K562 (cell line): ENCODE results near the gene XKR7. TPM values are rescaled to one million over a fixed set of nuclear protein-coding genes. Genes with fewer than 3 reads are reported as not detected.

ENCODE experiments used
- ATAC-seq: fragments of 200-7000 bp; cut with Tn5 transposase; 3 replicates; pipeline ENCODE4 v1.9.1; 2020; ENCODE audit warnings: moderate library complexity
- BruUV-seq: library from RNA; stranded (reverse); fragments of 400-500 nt; replicated peaks from 2 replicates; lab custom pipeline; 2021; lab: Mats Ljungman, UMichigan
- CTCF ChIA-PET: fragments of 300-600 bp; formaldehyde crosslinking; extraction: SDS; loops from one replicate; lab custom pipeline; 2021; ENCODE audit warnings: low intra/inter-chr PET ratio; lab: Yijun Ruan, JAX
- POLR2A ChIA-PET: fragments of 300-600, 350-650 bp; sonication (Branson Sonifier 250); formaldehyde crosslinking; extraction: SDS; loops from one replicate; lab custom pipeline; 2021; ENCODE audit warnings: antibody characterized with exemption, inconsistent platforms; lab: Yijun Ruan, JAX
- DNase-seq, 4 experiments: peaks; one replicate each; pipeline versions ENCODE4 v3.0.0 to v3.0.0-alpha.2; 2011 to 2018; ENCODE audit warnings: low spot score in 3 of 4, mixed read lengths in 3 of 4; ENCODE audit errors: extremely low read depth in 1 of 4
- FAIRE-seq: peaks from 2 replicates; lab custom pipeline; 2011; peaks lifted over from hg19 to GRCh38; lab: Jason Lieb, UNC
- H2AFZ ChIP-seq: 2 replicates; pipeline ENCODE4 v1.6.0; 2011; ENCODE audit warnings: low read depth, low read length, control low read depth, inconsistent platforms
- H3K27ac ChIP-seq: fragments of 200-600 bp; 3 replicates; pipeline ENCODE4 v1.8.0; 2011; ENCODE audit warnings: low read depth, mild to moderate bottlenecking, control low read depth, inconsistent platforms, low read length, moderate library complexity, mixed read lengths; ENCODE audit errors: extremely low read depth
- H3K27me3 ChIP-seq, 2 experiments: fragments of 300-600 bp in 1 of 2; 2 replicates in 1 of 2; 3 replicates in 1 of 2; pipeline versions ENCODE4 v1.6.0 to v1.8.0; 2011; ENCODE audit warnings: inconsistent platforms in 2 of 2, low read length in 2 of 2, mild to moderate bottlenecking in 1 of 2, mixed read lengths in 1 of 2, moderate library complexity in 1 of 2; ENCODE audit not compliant: control insufficient read depth in 2 of 2, insufficient read depth in 2 of 2
- H3K36me3 ChIP-seq: fragments of 300-600 bp; 3 replicates; pipeline ENCODE4 v1.8.0; 2011; ENCODE audit warnings: mild to moderate bottlenecking, low read length, inconsistent platforms; ENCODE audit not compliant: control insufficient read depth, insufficient read depth
- H3K4me1 ChIP-seq, 2 experiments: fragments of 200-600 bp in 1 of 2; replicated peaks in 1 of 2; 2 replicates in 1 of 2; 3 replicates in 1 of 2; pipeline versions ENCODE4 v1.5.1 to v1.8.0; 2011; ENCODE audit warnings: inconsistent platforms in 2 of 2, low read length in 2 of 2, mild to moderate bottlenecking in 1 of 2, mixed read lengths in 1 of 2, moderate library complexity in 1 of 2; ENCODE audit not compliant: control insufficient read depth in 2 of 2, insufficient read depth in 2 of 2
- H3K4me2 ChIP-seq: 2 replicates; pipeline ENCODE4 v1.6.1; 2011; ENCODE audit warnings: low read length, control low read depth, inconsistent platforms, mixed read lengths; ENCODE audit not compliant: insufficient read depth
- H3K4me3 ChIP-seq: fragments of 200-600 bp; sonication (generic), shearing (Covaris generic); 2 replicates; pipeline ENCODE4 v1.5.1; 2016; ENCODE audit warnings: control low read depth, inconsistent platforms
- H3K79me2 ChIP-seq: fragments of 200-600 bp; 3 replicates; pipeline ENCODE4 v1.8.0; 2011; ENCODE audit warnings: low read length, inconsistent platforms; ENCODE audit not compliant: control insufficient read depth, insufficient read depth
- H3K9ac ChIP-seq, 2 experiments: 2 replicates each; pipeline versions ENCODE4 v1.6.0 to v1.6.1; 2011; ENCODE audit warnings: low read depth in 2 of 2, low read length in 2 of 2, control low read depth in 1 of 2, inconsistent platforms in 1 of 2, mild to moderate bottlenecking in 1 of 2, mixed read lengths in 1 of 2; ENCODE audit not compliant: insufficient read depth in 1 of 2
- H3K9me1 ChIP-seq: one replicate; pipeline ENCODE4 v1.6.0; 2011; ENCODE audit warnings: inconsistent platforms, mild to moderate bottlenecking, low read length, moderate library complexity; ENCODE audit not compliant: control insufficient read depth, insufficient read depth
- H3K9me3 ChIP-seq: replicated peaks from 2 replicates; pipeline ENCODE4 v1.5.1; 2011; ENCODE audit warnings: low read depth, low read length, inconsistent platforms; ENCODE audit not compliant: control insufficient read depth, insufficient read depth
- H4K20me1 ChIP-seq: replicated peaks from 2 replicates; pipeline ENCODE4 v1.6.1; 2011; ENCODE audit warnings: low read length, inconsistent platforms, mixed read lengths; ENCODE audit not compliant: control insufficient read depth, insufficient read depth
- ATF7 ChIP-seq: fragments of 450-650 bp; IDR thresholded peaks from 2 replicates; pipeline ENCODE4 v1.7.1; 2014; ENCODE audit warnings: mild to moderate bottlenecking, moderate library complexity
- CREB3 ChIP-seq: fragments of 450-650 bp; conservative IDR thresholded peaks from 2 replicates; pipeline ENCODE4 v1.6.1; 2016; ENCODE audit warnings: missing genetic modification characterization, low read depth, mild to moderate bottlenecking, missing compliant biosample characterization, moderate library complexity
- HIVEP1 ChIP-seq: fragments of 250-450 bp; sonication (Bioruptor Pico); IDR thresholded peaks from 2 replicates; pipeline ENCODE4 v1.4.0; 2020; ENCODE audit warnings: mild to moderate bottlenecking
- HMGN3 ChIP-seq: IDR thresholded peaks from 2 replicates; pipeline ENCODE4 v1.6.1; 2011; ENCODE audit warnings: borderline replicate concordance, low read depth, mild to moderate bottlenecking, mixed read lengths, low read length; ENCODE audit not compliant: insufficient read length; ENCODE audit errors: extremely low read depth
- MAFK ChIP-seq: IDR thresholded peaks from 2 replicates; pipeline ENCODE4 v1.6.1; 2011; ENCODE audit warnings: low read length, improper control_type of control experiment
- MED1 ChIP-seq: sonication (generic); formaldehyde crosslinking; IDR thresholded peaks from 2 replicates; pipeline ENCODE4 v1.8.1; 2023; ENCODE audit warnings: missing genetic modification reagents, borderline replicate concordance
- MYC ChIP-seq, 2 experiments: fragments of 250-450 bp in 1 of 2; sonication (Bioruptor Pico) in 1 of 2; IDR thresholded peaks; 2 replicates each; pipeline versions ENCODE4 v1.5.1 to v1.6.1; 2012 to 2021; ENCODE audit warnings: low read depth in 2 of 2, borderline replicate concordance in 1 of 2, improper control_type of control experiment in 1 of 2, low read length in 1 of 2, mild to moderate bottlenecking in 1 of 2, moderate library complexity in 1 of 2
- RBM15 ChIP-seq: fragments of 200-400 bp; formaldehyde crosslinking; IDR thresholded peaks from 2 replicates; pipeline ENCODE4 v1.6.1; 2018; ENCODE audit warnings: mild to moderate bottlenecking, low read length, moderate library complexity; ENCODE audit not compliant: insufficient read depth
- RBM22 ChIP-seq: fragments of 200-400 bp; formaldehyde crosslinking; IDR thresholded peaks from 2 replicates; pipeline ENCODE4 v1.6.1; 2018; ENCODE audit warnings: low read length, low read depth; ENCODE audit not compliant: poor library complexity, severe bottlenecking
- SP1 ChIP-seq: sonication (generic); formaldehyde crosslinking; IDR thresholded peaks from 2 replicates; pipeline ENCODE4 v1.8.1; 2022; ENCODE audit warnings: mild to moderate bottlenecking, missing genetic modification reagents
- SRSF3 ChIP-seq: fragments of 200-400 bp; formaldehyde crosslinking; IDR thresholded peaks from 2 replicates; pipeline ENCODE4 v1.6.1; 2016; ENCODE audit warnings: mild to moderate bottlenecking, low read length, moderate library complexity; ENCODE audit not compliant: insufficient read depth
- TCFL5 ChIP-seq: fragments of 250-450 bp; sonication (Bioruptor Pico); conservative IDR thresholded peaks from 2 replicates; pipeline ENCODE4 v1.6.1; 2021; ENCODE audit warnings: mild to moderate bottlenecking, moderate library complexity, matching md5 sums
- U2AF1 ChIP-seq: fragments of 200-400 bp; formaldehyde crosslinking; optimal IDR thresholded peaks from 2 replicates; pipeline ENCODE3; 2017; ENCODE audit warnings: mild to moderate bottlenecking, low read depth, low read length, moderate library complexity
- ZBED1 ChIP-seq: IDR thresholded peaks from 2 replicates; pipeline ENCODE4 v1.6.1; 2014
- ZC3H11A ChIP-seq: IDR thresholded peaks from 2 replicates; pipeline ENCODE4 v1.6.1; 2012; ENCODE audit warnings: low read depth, low read length, improper control_type of control experiment
- ZNF395 ChIP-seq: fragments of 200-800 bp; sonication (Bioruptor generic); IDR thresholded peaks from 2 replicates; pipeline ENCODE4 v1.6.1; 2017; ENCODE audit warnings: missing genetic modification characterization, missing compliant biosample characterization
- WGBS: fragments of 100-300 bp; shearing (Covaris generic); methylation state at CpG from one replicate; pipeline ENCODE4 v1.1.6; 2016; ENCODE audit warnings: low coverage, mixed read lengths; ENCODE audit not compliant: insufficient coverage; ENCODE audit errors: missing lambda C conversion rate; 5-methylcytosine and 5-hydroxymethylcytosine counted together
- in situ Hi-C: fragments of 300-500 bp; cut with MboI; formaldehyde crosslinking; loops from 4 replicates; pipeline ENCODE4 v1.15.0; 2018; ENCODE audit warnings: inconsistent platforms, mixed read lengths
- intact Hi-C: fragments of 100-400 bp; cut with micrococcal nuclease; formaldehyde crosslinking; loops from 2 replicates; pipeline ENCODE4 v1.14.2; 2022
- polyA plus RNA-seq, 8 experiments: library from polyadenylated mRNA; depleted of rRNA in 4 of 8; stranded (reverse) in 5 of 8; unstranded in 3 of 8; fragments of >200 nt; fragmentation: Nextera tagmentation in 2 of 8; fragmentation: Illumina TruSeq in 1 of 8; extraction: Ambion mirVana in 2 of 8; extraction: Trizol in 1 of 8; gene quantifications; 2 replicates each; pipeline versions ENCODE4 v1.2.1 to v1.2.3, GENCODE V29; 2011 to 2014; ENCODE audit warnings: inconsistent platforms in 1 of 8, missing spikeins in 1 of 8
- total RNA-seq, 7 experiments: library from RNA; depleted of rRNA in 6 of 7; stranded (reverse); fragments of >200 nt in 6 of 7; fragmentation: Illumina TruSeq in 2 of 7; extraction: Trizol in 2 of 7; gene quantifications; 2 replicates each; pipeline versions ENCODE4 v1.2.1 to v1.2.3, GENCODE V29; 2011 to 2021; ENCODE audit warnings: low replicate concordance in 1 of 7
- TF ChIP-seq, protein P1 (sequence below): fragments of 250-450 bp; sonication (Bioruptor Pico); IDR thresholded peaks from 2 replicates; pipeline ENCODE4 v1.5.0; 2021
- TF ChIP-seq, protein P2 (sequence below): sonication (generic); IDR thresholded peaks from 2 replicates; pipeline ENCODE4 v1.6.1; 2016

Gene XKR7
- total and polyA plus RNA-seq, 9 of the 15 experiments (the other 6 are each of a cell fraction or from before 2014, with no cell fraction given): 0.02 TPM; not detected in 8

GRCh38 chr20:31962761-31963160 is 5.2 kb upstream of the XKR7 start:
- POLR2A ChIA-PET: interaction anchor here (0.7 kb wide), 1 partner anchor 16 kb away, joined by 3 read pairs; no protein-coding TSS in a partner anchor
- CTCF ChIA-PET: no interaction called here
- no peak for TF ChIP-seq MYC (IDR thresholded peaks at IDR 0.05; ENCODE audit: low read depth, low read length)
- no peak for TF ChIP-seq MYC (CRISPR knock-in tag; IDR thresholded peaks at IDR 0.05; ENCODE audit: borderline replicate concordance, low read depth)
- no peak for TF ChIP-seq RBM15
- TF ChIP-seq, protein P1, sequence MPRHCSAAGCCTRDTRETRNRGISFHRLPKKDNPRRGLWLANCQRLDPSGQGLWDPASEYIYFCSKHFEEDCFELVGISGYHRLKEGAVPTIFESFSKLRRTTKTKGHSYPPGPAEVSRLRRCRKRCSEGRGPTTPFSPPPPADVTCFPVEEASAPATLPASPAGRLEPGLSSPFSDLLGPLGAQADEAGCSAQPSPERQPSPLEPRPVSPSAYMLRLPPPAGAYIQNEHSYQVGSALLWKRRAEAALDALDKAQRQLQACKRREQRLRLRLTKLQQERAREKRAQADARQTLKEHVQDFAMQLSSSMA (CRISPR knock-in tag): no peak
- TF ChIP-seq, protein P2, sequence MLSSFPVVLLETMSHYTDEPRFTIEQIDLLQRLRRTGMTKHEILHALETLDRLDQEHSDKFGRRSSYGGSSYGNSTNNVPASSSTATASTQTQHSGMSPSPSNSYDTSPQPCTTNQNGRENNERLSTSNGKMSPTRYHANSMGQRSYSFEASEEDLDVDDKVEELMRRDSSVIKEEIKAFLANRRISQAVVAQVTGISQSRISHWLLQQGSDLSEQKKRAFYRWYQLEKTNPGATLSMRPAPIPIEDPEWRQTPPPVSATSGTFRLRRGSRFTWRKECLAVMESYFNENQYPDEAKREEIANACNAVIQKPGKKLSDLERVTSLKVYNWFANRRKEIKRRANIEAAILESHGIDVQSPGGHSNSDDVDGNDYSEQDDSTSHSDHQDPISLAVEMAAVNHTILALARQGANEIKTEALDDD: no peak
- TF ChIP-seq HMGN3: no peak
- no peak for TF ChIP-seq TCFL5 (CRISPR knock-in tag)
- TF ChIP-seq SRSF3: no peak
- TF ChIP-seq ZC3H11A: no peak
- no peak for TF ChIP-seq MED1 (CRISPR knock-in tag)
- no peak for TF ChIP-seq U2AF1
- TF ChIP-seq HIVEP1 (CRISPR knock-in tag): no peak
- no peak for TF ChIP-seq MAFK
- TF ChIP-seq SP1: no peak
- no peak for TF ChIP-seq ZBED1
- TF ChIP-seq CREB3 (tag): no peak
- TF ChIP-seq ZNF395: no peak
- TF ChIP-seq RBM22: no peak
- TF ChIP-seq ATF7: no peak

More at GRCh38 chr20:31962761-31963160, 5.2 kb upstream of the XKR7 start:
- Histone ChIP-seq H3K27ac (no peak overlapping the region), H3K4me3 (no peak overlapping the region), H2AFZ (no peak overlapping the region), H3K4me1 (peaks cover 0 to 1% of the 10 kb centered on the region in 2 experiments; a peak in 2 of 5 replicates), H3K79me2 (no peaks in the 10 kb centered on the region), H3K9me1 (no peaks in the 10 kb centered on the region), H4K20me1 (peaks cover 5% of the 10 kb centered on the region), H3K4me2 (no peak overlapping the region), H3K9ac (no peak overlapping the region), H3K27me3 (peaks cover 21 to 25% of the 10 kb centered on the region in 2 experiments), H3K9me3 (no peaks in the 10 kb centered on the region), H3K36me3 (no peaks in the 10 kb centered on the region)
- FAIRE-seq: no peak
- 0% methylated on average over 2 of the region's 2 CpGs for WGBS
- no peak for ATAC-seq
- DNase-seq: no peak
- no TSS peak for BruUV-seq
- in situ Hi-C loops: no loop called here
- intact Hi-C loops: no loop called here
